HG02852 (cell line): Measurements from ENCODE around the gene LSS.
"Not testable (repeated sequence)": the region's sequence is repeated elsewhere in the genome, so short reads cannot be mapped to it uniquely, and the experiment has no call there.

Source experiments
- ATAC-seq: cut with Tn5 transposase; IDR thresholded peaks from one replicate; pipeline ENCODE4 v1.9.1; 2021; ENCODE audit warnings: mild to moderate bottlenecking, moderate library complexity; ENCODE audit not compliant: unreplicated experiment

Gene LSS

GRCh38 chr21:46206163-46207005 lies 22.2 kb downstream of the LSS start:
- no peak for ATAC-seq

DNA sequence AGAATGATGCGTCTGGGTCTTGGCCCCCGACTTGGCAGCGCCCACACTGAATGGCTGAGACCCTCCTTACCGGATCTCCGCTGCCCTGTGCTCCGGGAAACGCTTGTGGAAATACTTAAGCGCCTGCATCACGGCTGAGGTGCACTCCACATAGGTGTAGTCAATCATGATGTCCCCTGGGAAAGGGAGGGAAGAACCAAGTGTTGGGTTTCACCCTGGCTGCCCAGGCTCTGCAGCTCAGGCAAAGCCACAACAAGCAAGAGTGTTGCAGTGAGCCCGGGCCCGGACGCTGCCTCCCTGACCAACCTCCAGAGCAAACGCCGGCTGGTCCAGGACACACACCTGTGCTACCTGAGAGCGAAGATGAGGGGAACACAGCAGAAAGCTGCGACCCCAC lies 22.8 kb downstream of the LSS start:
- no peak for ATAC-seq

DNA sequence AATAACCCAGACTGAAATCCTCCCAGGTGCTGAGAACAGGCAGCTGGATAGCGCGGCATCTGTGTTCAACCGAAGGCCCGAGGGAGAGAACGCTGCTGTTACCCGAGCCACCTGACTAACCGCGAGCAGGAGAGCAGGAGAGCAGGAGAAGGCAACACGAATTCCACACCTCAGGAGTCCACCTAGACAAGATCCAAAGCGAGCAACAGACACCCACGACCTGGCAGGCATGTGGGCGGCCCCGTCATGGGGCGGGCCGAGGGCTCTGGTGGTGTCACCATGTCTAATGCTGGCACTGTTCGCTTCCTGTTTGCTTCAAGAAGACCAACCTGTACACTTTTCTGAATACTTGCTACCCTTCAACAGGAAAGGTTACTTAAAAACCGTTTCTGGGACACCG lies 23.4 kb downstream of the LSS start:
- ATAC-seq, result no peak

GRCh38 chr21:46203203-46203600 lies 25.4 kb downstream of the LSS start:
- no peak for ATAC-seq

DNA sequence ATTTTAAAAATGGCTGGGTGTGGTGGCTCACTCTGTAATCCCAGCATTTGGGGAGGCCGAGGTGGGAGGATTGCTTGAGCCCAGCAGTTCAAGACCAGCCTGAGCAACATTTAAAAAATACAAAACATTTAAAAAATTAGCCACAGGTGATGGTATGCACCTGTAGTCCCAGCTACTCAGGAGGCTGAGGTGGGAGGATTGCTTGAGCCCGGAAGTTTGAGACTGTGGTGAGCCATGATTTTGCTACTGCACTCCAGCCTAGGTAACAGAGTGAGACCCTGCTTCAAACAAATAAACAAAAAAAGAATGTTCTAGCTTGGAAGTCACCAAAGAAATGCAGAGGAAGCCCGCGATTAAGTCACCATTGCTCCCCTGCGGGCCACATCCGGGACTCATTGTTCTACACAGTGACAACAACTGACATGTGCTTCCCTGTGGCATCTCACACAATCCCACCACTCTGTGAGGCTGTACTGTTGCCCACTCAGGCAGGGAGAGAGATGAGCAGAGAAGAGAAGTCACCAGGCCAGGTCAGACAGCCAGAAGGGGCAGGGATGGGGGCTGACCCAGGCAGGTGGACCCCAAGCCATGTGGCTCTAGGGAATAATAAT lies 25.9 kb downstream of the LSS start:
- no peak for ATAC-seq

DNA sequence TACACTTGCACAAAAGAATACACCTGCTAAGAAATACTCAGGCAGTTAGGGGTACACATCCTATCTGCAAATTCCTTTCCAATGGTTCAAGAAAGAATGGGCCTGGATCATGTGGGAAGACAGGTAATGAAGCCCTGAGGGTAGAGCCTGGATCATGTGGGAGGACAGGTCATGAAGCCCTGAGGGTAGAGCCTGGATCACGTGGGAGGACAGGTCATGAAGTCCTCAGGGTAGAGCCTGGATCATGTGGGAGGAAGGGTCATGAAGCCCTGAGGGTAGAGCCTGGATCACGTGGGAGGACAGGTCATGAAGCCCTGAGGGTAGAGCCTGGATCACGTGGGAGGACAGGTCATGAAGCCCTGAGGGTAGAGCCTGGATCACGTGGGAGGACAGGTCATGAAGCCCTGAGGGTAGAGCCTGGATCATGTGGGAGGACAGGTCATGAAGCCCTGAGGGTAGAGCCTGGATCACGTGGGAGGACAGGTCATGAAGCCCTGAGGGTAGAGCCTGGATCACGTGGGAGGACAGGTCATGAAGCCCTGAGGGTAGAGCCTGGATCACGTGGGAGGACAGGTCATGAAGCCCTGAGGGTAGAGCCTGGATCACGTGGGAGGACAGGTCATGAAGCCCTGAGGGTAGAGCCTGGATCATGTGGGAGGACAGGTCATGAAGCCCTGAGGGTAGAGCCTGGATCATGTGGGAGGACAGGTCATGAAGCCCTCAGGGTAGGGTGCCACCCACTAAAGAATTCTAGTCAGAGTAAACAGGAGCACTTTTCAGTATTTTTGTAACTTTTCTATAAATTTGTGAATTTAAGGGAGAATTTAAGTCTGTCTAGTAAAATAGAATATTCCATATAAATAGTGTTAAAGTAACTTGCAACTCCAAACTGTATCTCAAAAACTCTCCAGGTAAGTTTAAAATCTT lies 27.4 kb downstream of the LSS start:
- ATAC-seq, result not testable (repeated sequence)

- ATAC-seq, result no peak
These were observed 28.9 kb downstream of the LSS start for GRCh38 chr21:46199436-46200373.

DNA sequence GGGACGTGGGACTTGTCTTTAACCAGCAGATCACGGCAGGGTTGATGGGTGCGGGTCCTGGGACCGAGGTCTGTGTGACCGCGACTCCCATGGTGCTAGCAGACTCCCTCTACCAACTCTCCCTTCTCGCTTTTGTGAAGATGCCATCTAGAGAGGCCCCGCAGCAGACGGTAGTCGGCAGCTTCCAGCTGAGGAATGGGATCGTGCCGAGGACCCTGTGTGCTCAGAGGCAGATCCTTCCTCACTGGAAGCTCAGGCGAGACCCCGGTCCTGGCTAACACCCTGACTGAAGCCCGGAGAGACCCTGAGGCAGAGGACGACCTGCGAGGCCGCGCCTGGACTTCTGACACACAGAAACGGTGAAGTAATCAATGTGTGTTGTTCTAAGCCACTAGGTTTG lies 31.8 kb downstream of the LSS start:
- ATAC-seq, result no peak

DNA sequence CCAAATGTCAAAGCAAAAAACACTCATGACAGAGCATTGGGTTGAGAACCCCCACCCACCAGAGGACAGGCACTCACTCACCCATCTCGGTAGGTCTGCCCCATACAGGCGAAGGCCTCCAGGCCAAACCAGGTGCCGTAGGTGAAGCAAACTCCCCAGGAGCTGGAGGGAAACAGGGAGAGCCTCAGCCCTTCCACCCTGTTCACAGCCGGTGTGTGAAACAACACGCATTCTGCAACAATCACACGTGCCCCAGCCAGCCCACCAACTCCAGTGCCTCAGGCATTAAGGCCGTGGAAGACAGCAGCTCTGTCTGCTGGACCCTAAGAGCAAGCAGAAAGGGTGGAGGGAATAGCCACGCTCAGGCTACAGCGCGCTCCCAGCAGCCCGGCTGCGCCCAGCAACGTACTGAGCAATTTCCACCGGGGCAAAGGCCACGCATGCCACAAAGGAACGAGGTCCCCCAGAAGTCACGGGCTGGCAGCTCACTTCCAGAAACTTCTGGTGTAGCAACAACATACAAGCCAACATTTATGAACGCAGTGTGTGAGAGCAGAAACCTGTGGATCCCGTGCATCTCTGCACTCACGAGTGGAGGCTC lies 32.9 kb downstream of the LSS start:
- no peak for ATAC-seq

DNA sequence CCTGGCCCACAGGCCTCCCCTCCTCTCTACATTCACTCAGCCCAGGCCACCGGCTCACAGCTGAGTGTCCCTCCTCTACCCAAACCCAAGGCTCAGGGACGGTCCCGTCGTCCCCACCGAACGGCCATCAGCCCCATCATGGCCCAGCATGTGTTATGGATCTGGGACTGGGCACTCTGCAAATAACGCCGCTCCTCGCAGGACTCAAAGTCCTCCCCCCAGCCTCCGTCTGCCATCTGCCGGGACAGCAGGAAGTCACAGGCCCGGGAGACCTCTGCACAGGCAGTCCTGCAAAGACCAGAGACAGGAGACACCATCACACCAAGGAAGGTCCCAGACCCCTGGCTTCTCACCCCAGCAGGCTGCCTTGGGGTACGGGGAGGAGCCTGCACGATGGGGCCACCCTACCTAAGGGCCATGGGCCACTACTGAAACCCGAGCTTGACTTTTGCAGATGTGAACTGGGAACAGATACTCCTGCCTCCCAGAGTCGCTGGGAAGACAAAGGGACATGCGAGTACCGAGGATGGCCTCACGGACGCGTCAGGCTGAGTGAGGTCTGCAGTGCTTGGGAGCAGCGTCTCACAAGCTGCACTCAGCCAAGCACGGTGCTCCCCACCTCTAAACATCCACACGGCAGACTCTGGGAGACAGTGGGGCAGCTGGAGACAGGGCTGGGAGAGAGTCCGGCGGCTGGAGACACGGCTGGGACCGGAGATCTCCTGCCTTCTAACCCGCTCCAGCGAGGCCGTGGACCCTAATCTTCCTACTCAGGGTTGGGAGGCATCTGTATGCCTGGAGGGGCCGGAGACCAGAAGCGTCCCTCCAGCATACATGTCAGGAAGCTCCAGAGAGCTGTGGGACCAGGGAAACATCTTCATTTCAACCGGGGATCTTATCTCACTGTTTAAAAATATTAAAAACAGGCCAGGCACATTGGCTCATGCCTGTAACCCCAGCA lies 33.9 kb downstream of the LSS start:
- ATAC-seq, result no peak

- ATAC-seq, result no peak
These were observed 34.7 kb downstream of the LSS start for GRCh38 chr21:46193829-46194373.

DNA sequence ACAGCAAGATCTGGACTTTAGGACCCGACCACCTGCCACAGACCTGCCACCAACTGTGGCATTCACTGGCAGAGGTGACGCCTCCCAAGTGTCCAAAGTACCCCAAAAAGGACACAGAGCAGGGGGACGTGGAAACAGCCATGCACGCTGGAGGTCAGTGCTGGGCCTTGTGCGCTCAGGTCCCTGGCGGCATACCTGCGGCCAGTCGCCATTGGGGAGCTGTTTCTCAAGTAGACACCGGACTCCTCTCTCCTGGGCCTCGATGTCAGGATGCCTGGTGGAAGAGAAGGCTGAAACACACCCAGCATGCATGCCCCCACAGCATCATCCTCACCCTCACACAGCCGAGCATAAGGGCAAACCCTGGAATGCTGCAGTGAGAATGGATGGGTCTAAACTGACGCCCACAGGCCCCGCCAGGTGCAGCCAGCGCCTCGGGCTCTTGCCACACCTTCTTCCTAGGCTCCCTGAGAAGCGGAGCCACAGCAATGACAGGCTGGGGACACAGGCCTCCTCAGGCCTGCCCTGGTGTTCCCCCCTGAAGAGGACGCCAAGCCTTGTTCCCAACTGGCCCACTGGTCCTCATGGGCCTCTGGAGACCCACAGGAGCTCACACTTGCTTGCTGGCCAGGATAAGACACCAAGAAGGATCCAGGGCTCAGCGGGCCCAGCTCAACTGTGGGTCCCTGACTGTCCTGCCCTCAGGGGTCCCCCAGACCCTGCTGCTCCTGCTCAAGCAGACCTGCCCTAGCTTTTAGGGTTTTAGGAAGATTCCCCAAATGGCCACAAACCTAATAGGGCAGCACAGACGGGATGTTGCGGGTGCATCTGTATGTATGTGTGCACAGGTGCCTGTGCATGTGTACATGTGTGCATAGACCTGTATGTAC lies 36.6 kb downstream of the LSS start:
- ATAC-seq, result no peak

DNA sequence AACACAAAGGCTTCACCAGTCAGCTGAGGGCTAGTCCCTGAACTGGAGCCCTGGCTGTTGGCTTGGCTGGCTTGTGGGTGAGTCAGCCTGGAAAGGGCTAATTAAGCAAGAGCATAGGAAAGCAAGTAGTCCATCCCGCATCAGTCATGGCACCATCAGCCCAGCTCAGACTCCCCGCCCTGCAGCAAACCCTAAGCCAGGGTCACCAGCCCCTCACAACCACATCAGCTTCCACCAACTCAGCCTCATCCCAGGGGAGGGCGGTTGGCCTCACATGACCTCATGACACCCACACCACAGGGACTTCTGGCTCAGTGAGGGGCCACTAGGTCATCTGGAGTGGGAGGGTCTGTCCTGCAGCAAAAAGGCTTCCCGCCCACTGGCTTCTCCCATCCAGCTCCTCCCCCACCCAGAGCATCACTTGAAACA lies 37.3 kb downstream of the LSS start:
- no peak for ATAC-seq

- no peak for ATAC-seq
These were observed 38.0 kb downstream of the LSS start for GRCh38 chr21:46190491-46191131.

DNA sequence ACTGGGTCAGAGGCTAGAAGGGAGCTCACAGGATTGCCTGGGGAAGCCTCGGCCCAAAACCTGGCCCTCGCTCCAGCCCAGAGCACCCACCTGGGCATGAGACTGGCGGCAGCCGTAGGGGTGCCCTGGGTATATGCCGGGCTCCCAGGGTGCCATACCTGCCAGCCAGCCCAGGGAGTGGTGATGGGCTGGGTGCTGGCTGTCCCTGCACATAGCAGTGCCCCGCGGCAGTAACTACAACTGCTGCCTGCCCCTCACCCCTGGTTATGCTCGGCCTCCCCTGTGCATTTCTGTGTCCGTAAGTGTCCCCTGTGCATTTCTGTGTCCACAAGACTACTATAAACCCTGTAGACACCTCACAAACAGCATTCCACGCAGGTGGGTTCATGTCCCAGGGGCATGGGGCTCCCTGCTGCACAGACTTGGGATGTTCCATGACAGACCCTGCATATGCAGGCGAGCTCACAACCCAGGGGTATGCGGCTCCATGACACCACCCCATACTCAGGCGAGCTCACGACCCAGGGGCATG lies 38.5 kb downstream of the LSS start:
- ATAC-seq, result no peak

- no peak for ATAC-seq
These were observed 39.2 kb downstream of the LSS start for GRCh38 chr21:46189213-46189958.
